Mucosa of rectum (tissue), 2 donors: ENCODE results near the gene MOB2.

Source experiments
- H3K27ac ChIP-seq, 2 donors: one replicate each; pipeline ENCODE4 v1.7.0; 2013; ENCODE audit warnings: inconsistent platforms in 2 of 2, low read depth in 2 of 2, low read length in 2 of 2
- H3K27me3 ChIP-seq, 2 donors: one replicate each; pipeline ENCODE4 v1.7.0; 2013; ENCODE audit warnings: low read length in 2 of 2; ENCODE audit not compliant: control insufficient read depth in 2 of 2, insufficient read depth in 2 of 2
- H3K36me3 ChIP-seq, 2 donors: one replicate each; pipeline ENCODE4 v1.7.0; 2013; ENCODE audit warnings: low read length in 2 of 2; ENCODE audit not compliant: control insufficient read depth in 2 of 2, insufficient read depth in 2 of 2
- H3K4me1 ChIP-seq, 2 donors: one replicate each; pipeline ENCODE4 v1.7.0; 2013; ENCODE audit warnings: low read length in 2 of 2, mild to moderate bottlenecking in 1 of 2; ENCODE audit not compliant: control insufficient read depth in 2 of 2, insufficient read depth in 2 of 2
- H3K4me3 ChIP-seq, 2 donors: one replicate each; pipeline ENCODE4 v1.7.0; 2013; ENCODE audit warnings: low read length in 2 of 2
- H3K9ac ChIP-seq, 2 donors: one replicate each; pipeline ENCODE4 v1.7.0; 2013; ENCODE audit warnings: low read length in 2 of 2, low read depth in 1 of 2, mild to moderate bottlenecking in 1 of 2
- H3K9me3 ChIP-seq, 2 donors: one replicate each; pipeline ENCODE4 v1.7.0; 2013; ENCODE audit warnings: low read length in 2 of 2; ENCODE audit not compliant: control insufficient read depth in 2 of 2
- donor health status: healthy.
- donor health status: Normal muscosa, but diverticular disease.

MOB2 gene

GRCh38 chr11:1485504-1485885 is 1.1 kb downstream of the MOB2 start:
- Histone ChIP-seq H3K9ac (no peak overlapping the region), H3K4me3 (peak overlapping the region in 1 of 2 donors; percentile 61), H3K4me1 (peaks cover 28 to 32% of the 10 kb centered on the region in 2 donors), H3K9me3 (no peaks in the 10 kb centered on the region), H3K27ac (peak overlapping the region; percentile 67 to 68), H3K27me3 (no peaks in the 10 kb centered on the region), H3K36me3 (peaks cover 0 to 5% of the 10 kb centered on the region in 2 donors)

DNA sequence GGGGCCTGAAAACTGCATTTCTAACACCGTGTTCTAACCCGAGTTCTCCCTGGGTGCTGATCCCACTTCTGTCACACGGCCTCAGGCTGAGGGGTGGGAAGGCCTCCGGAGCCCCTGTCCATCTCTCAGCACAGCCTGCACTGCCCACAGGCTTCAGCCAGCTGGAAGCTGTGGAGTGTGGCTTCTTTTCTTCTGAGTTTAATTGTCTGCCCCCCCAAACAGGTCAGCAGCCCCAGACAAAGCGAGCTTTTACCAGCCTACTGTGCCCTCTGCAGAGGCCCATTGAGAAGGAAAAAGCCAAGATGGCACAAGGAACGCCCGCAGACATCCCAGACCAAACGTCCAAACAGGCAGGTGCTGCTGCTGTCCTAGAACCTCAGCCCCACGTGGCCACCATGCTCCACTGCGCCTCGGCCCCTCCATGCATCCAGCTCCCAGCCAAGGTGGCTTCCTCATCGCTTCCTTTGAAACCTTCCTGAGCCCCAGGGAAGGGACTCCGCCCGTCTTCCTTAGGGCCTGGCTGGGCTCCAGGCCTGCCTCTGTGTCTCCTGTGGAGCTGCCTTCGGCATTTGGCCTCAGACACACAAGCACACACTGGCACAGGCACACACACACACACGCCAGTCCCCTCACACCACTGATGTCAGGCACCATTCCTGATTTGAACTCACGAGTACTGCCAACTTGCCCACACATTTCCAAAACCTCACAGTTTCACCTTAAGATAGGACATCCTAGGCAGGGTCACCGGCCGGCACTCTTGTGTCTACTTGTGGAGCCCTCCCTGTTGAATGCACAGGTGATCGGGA is 1.7 kb downstream of the MOB2 start:
- Histone ChIP-seq H3K36me3 (peaks cover 5 to 11% of the 10 kb centered on the region in 2 donors), H3K27me3 (no peaks in the 10 kb centered on the region), H3K4me3 (no peak overlapping the region), H3K9ac (no peak overlapping the region), H3K4me1 (peaks cover 28 to 32% of the 10 kb centered on the region in 2 donors), H3K9me3 (no peaks in the 10 kb centered on the region), H3K27ac (peak overlapping the region; percentile 67 to 72)

- peaks cover 11 to 19% of the 10 kb centered on the region in 2 donors for H3K36me3 ChIP-seq
- H3K9ac ChIP-seq: no peak overlapping the region
- no peaks in the 10 kb centered on the region for H3K9me3 ChIP-seq
- no peaks in the 10 kb centered on the region for H3K27me3 ChIP-seq
- peak overlapping the region in 1 of 2 donors; percentile 72 for H3K27ac ChIP-seq
- no peak overlapping the region for H3K4me3 ChIP-seq
- H3K4me1 ChIP-seq: peaks cover 28 to 32% of the 10 kb centered on the region in 2 donors
Measured at GRCh38 chr11:1484061-1484671, 2.4 kb downstream of the MOB2 start.

- H3K4me3 ChIP-seq: no peak overlapping the region
- H3K36me3 ChIP-seq: peaks cover 17 to 25% of the 10 kb centered on the region in 2 donors
- no peaks in the 10 kb centered on the region for H3K27me3 ChIP-seq
- H3K4me1 ChIP-seq: peaks cover 27 to 32% of the 10 kb centered on the region in 2 donors
- H3K9ac ChIP-seq: no peak overlapping the region
- H3K27ac ChIP-seq: peak overlapping the region in 1 of 2 donors; percentile 72
- no peaks in the 10 kb centered on the region for H3K9me3 ChIP-seq
Measured at GRCh38 chr11:1483445-1483961, 3.1 kb downstream of the MOB2 start.

DNA sequence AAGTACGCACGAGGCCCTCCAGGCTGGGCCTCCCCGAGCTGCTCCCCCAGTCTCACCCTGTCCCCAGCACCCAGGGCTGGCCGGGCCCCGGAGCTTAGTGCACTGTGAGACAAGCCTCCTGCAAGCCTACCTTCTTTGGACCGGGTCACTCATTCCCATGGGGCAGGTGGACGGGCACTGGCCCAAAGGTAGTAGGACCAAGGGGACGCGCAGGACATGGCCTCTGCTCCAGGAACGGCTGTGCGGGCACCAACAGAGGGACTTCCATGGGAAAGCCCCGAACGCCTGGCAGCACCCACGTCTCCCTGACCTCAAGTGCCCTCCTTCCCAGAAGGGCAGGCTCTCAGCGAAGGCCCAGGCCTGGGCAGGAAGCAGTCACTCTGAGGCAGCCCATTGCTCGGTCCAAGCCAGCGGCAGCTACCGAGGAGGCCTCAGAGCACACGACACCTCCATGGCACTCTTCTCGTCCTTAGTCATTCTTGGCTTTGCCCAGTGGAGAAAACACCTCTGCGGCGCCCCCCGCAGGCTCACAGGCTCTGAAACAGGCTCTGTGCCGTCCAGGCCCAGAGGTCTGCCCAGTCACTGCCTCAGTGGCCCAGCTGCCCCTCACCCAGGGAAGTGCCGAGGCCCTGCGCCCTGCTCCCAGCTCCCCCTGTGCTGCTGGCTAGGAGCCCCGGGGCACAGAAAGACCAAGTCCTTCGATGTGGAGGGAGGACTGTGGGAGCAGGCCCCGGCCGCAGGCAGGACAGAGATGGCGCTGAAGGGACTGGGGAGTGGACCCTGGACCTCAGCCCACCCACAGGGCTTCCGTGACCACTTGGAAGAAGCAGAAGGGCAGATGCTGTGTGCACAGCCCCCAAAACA is 3.8 kb downstream of the MOB2 start:
- no peaks in the 10 kb centered on the region for H3K27me3 ChIP-seq
- no peak overlapping the region for H3K9ac ChIP-seq
- H3K4me1 ChIP-seq: peaks cover 21 to 27% of the 10 kb centered on the region in 2 donors
- H3K4me3 ChIP-seq: no peak overlapping the region
- peaks cover 21 to 30% of the 10 kb centered on the region in 2 donors for H3K36me3 ChIP-seq
- H3K9me3 ChIP-seq: no peaks in the 10 kb centered on the region
- H3K27ac ChIP-seq: peak overlapping the region; percentile 56 to 72

GRCh38 chr11:1481861-1482441 is 4.6 kb downstream of the MOB2 start:
- peaks cover 13 to 18% of the 10 kb centered on the region in 2 donors for H3K4me1 ChIP-seq
- H3K27me3 ChIP-seq: no peaks in the 10 kb centered on the region
- H3K9me3 ChIP-seq: no peaks in the 10 kb centered on the region
- peaks cover 29 to 38% of the 10 kb centered on the region in 2 donors for H3K36me3 ChIP-seq
- H3K27ac ChIP-seq: peak overlapping the region; percentile 56 to 72
- no peak overlapping the region for H3K4me3 ChIP-seq
- no peak overlapping the region for H3K9ac ChIP-seq

DNA sequence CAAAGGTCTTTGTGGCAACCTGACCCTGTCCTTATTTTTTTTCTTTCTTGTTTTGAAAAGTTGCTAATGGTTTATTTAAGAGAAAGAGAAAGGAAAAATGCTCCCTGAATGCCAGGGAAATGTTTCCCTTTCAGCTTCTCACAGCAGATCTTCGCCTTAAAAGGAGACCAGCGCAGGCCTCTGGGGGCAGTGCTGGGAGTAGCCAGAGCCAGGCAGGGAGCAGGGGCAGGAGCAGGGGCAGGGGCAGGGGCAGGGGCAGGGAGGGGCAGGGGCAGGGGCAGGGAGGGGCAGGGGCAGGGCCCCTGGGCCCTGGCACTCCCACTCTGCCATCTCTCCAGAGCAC is 5.1 kb downstream of the MOB2 start:
- Histone ChIP-seq H3K9ac (no peak overlapping the region), H3K27me3 (no peaks in the 10 kb centered on the region), H3K4me3 (no peak overlapping the region), H3K4me1 (peaks cover 10 to 15% of the 10 kb centered on the region in 2 donors), H3K9me3 (no peaks in the 10 kb centered on the region), H3K36me3 (peaks cover 32 to 42% of the 10 kb centered on the region in 2 donors), H3K27ac (peak overlapping the region; percentile 56 to 72)

- peak overlapping the region; percentile 49 to 56 for H3K27ac ChIP-seq
- no peak overlapping the region for H3K4me3 ChIP-seq
- H3K9me3 ChIP-seq: no peaks in the 10 kb centered on the region
- H3K9ac ChIP-seq: no peak overlapping the region
- H3K27me3 ChIP-seq: no peaks in the 10 kb centered on the region
- H3K36me3 ChIP-seq: peaks cover 37 to 47% of the 10 kb centered on the region in 2 donors
- H3K4me1 ChIP-seq: peaks cover 4 to 9% of the 10 kb centered on the region in 2 donors
Measured at GRCh38 chr11:1480555-1481482, 5.8 kb downstream of the MOB2 start.

GRCh38 chr11:1480191-1480554 is 6.4 kb downstream of the MOB2 start:
- H3K36me3 ChIP-seq: peaks cover 38 to 53% of the 10 kb centered on the region in 2 donors
- peak overlapping the region in 1 of 2 donors; percentile 56 for H3K27ac ChIP-seq
- no peak overlapping the region for H3K4me3 ChIP-seq
- no peaks in the 10 kb centered on the region for H3K27me3 ChIP-seq
- H3K4me1 ChIP-seq: peaks cover 2 to 5% of the 10 kb centered on the region in 2 donors
- H3K9me3 ChIP-seq: no peaks in the 10 kb centered on the region
- no peak overlapping the region for H3K9ac ChIP-seq
